Renal cortex interstitium (tissue), 15 donors: ENCODE data around the gene TOMM40L. TPM values are rescaled to one million over a fixed set of nuclear protein-coding genes. Genes with fewer than 3 reads are reported as not detected.
A peak's percentile ranks its signal among the peaks of the same experiment; 100 is the strongest.

Experiments used
- DNase-seq, 11 donors: peaks; one replicate each; pipeline ENCODE4 v3.0.0-alpha.2; 2013; ENCODE audit warnings: low read depth in 9 of 11, low spot score in 4 of 11; ENCODE audit errors: extremely low read depth in 1 of 11
- long read RNA-seq, 16 experiments: transcript quantifications; one replicate each; lab custom pipeline, GENCODE V29; 2026
- polyA plus RNA-seq, 3 donors: library from polyadenylated mRNA; unstranded; fragments of 120-200 nt; gene quantifications; one replicate each; pipeline ENCODE4 v1.2.1, GENCODE V29; 2013; ENCODE audit not compliant: insufficient read length in 3 of 3

TOMM40L gene
- polyA plus RNA-seq = 10 to 100 TPM; 13.5 to 15.4 (median 14.6) TPM
- long read RNA-seq, donor 1, partial matches to known transcripts = 0 of 2 reads
- long read RNA-seq, donor 1, other reads (novel, unspliced or antisense) = 0 of 2 reads
- long read RNA-seq, donor 2, partial matches to known transcripts = 0 of 1 reads
- long read RNA-seq, donor 2, other reads (novel, unspliced or antisense) = 0 of 1 reads
- long read RNA-seq, donor 3, partial matches to known transcripts = 0 of 7 reads
- long read RNA-seq, donor 3, other reads (novel, unspliced or antisense) = 0 of 7 reads
- long read RNA-seq, donor 4, partial matches to known transcripts = 6 of 9 reads
- long read RNA-seq, donor 4, other reads (novel, unspliced or antisense) = 0 of 9 reads
- long read RNA-seq, donor 5 = 0 reads
- long read RNA-seq, donor 6, partial matches to known transcripts = 0 of 4 reads
- long read RNA-seq, donor 6, other reads (novel, unspliced or antisense) = 0 of 4 reads
- long read RNA-seq, donor 7, partial matches to known transcripts = 0 of 4 reads
- long read RNA-seq, donor 7, other reads (novel, unspliced or antisense) = 0 of 4 reads
- long read RNA-seq, donor 8, transcript TOMM40L-202 (10 exons, 2,708 nt) = major isoform, 5 of 6 reads
- long read RNA-seq, donor 8, partial matches to known transcripts = 0 of 6 reads
- long read RNA-seq, donor 8, other reads (novel, unspliced or antisense) = 0 of 6 reads
- long read RNA-seq, donor 9, partial matches to known transcripts = 0 of 1 reads
- long read RNA-seq, donor 9, other reads (novel, unspliced or antisense) = 0 of 1 reads
- long read RNA-seq, donor 10, partial matches to known transcripts = 6 of 11 reads
- long read RNA-seq, donor 10, other reads (novel, unspliced or antisense) = 0 of 11 reads
- long read RNA-seq, donor 11, partial matches to known transcripts = 0 of 5 reads
- long read RNA-seq, donor 11, other reads (novel, unspliced or antisense) = 0 of 5 reads
- long read RNA-seq, donor 12, partial matches to known transcripts = 0 of 3 reads
- long read RNA-seq, donor 12, other reads (novel, unspliced or antisense) = 0 of 3 reads
- long read RNA-seq, donor 13, transcript TOMM40L-202 (10 exons, 2,708 nt) = major isoform, 5 of 8 reads
- long read RNA-seq, donor 13, partial matches to known transcripts = 0 of 8 reads
- long read RNA-seq, donor 13, other reads (novel, unspliced or antisense) = 0 of 8 reads
- long read RNA-seq, donor 14, partial matches to known transcripts = 0 of 3 reads
- long read RNA-seq, donor 14, other reads (novel, unspliced or antisense) = 0 of 3 reads
- long read RNA-seq, donor 15, partial matches to known transcripts = 0 of 1 reads
- long read RNA-seq, donor 15, other reads (novel, unspliced or antisense) = 0 of 1 reads
- long read RNA-seq, donor 16, transcript TOMM40L-201 (9 exons, 2,636 nt) = major isoform, 5 of 19 reads
- long read RNA-seq, donor 16, partial matches to known transcripts = 11 of 19 reads
- long read RNA-seq, donor 16, other reads (novel, unspliced or antisense) = 0 of 19 reads

- peak; percentile 85 to 97 (median 93) for DNase-seq
Measured at GRCh38 chr1:161225534-161226319, at the start of gene TOMM40L. TOMM40L (plus strand) TSS chr1:161226060; CDS start chr1:161226490, 430 bp downstream.

- DNase-seq = no peak
Measured at GRCh38 chr1:161176468-161177111, 49.3 kb upstream of the TOMM40L start.

DNA sequence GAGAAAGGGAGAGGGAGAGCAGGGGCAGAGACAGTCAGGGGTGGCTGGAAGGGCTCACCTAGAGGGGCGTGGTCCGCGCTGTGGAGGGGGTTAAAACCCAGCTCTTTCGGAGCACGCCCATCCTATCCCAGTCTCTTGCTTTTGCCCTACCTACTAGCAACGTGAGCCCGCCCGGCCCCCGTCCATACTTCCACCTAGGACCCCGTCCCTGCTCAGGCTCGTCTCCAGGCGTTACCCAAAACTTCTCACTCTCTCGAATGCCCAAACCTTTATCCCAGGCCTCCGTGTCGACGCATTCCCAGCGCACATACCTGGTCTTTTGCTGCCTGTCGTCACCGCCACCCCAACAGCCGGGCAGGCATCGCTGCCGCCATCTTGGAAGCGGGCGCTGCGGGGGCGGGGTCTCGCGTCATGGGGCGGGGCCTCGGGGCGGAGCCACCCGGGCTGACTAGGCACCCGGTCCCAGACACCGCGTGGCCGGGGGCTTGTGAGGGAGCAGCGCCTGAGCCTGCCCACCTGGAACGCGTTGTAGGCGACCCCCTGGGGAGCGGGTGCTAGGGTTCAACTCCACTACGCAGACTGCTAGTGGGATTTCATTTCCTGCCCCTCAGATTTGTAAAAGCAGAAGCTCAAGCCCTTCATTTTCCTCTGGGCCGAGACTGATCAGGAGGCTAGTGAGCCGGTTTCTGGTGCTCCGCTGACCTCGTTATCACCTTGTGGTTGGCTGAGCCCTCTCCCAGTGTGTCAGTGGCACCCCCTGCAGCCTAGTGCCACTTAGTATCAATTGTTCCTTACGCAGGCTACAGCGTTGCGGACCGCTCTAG lies 48.5 kb upstream of the TOMM40L start, which contains the start of gene B4GALT3:
Gene B4GALT3, minus strand, starts transcription at position 396 of the 824 bp plus-strand sequence. CDS start 1,447 bp downstream, outside the sequence.
- DNase-seq = peak in 7 of 11 donors; percentile 77 to 86 (median 81)

- no peak for DNase-seq
Measured at GRCh38 chr1:161177936-161178244, 48.0 kb upstream of the TOMM40L start.

DNA sequence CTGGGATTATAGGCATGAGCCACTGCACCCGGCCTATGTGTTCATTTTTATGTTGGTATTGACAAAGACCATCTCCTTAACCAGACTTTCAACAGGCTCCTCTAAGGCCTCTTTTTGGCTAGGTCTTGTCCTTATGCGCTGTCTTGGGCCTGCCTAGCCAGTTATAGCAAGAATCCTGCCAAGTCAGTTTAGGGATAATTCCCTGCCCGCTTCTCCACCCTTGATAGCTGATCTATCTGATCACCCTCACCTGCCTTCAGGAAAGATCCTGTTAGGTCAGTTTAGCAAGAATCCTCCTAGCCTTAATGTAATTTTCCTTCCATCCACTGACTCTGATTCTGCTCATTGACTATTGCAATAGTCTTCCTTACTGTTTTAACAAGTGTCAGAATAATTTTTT lies 46.2 kb upstream of the TOMM40L start:
- DNase-seq = no peak

DNA sequence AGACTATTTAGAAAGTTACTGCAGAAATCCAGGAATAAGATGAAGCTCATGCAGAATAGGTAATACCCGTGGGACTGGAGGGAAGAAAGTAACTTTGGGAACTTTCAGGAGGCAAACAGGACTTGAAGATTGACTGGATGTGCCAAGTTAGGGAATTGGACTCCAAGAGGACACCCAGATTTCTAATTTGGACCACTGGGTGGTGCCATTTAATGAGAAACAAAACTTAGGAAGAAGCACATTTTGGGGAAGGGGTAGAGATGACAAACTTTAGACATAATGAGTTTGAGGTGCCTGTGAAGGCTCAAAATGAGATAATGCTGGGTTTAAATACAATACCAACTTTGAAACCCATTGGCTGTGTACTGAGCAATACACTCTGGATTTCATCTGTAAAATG lies 45.2 kb upstream of the TOMM40L start:
- no peak for DNase-seq

DNA sequence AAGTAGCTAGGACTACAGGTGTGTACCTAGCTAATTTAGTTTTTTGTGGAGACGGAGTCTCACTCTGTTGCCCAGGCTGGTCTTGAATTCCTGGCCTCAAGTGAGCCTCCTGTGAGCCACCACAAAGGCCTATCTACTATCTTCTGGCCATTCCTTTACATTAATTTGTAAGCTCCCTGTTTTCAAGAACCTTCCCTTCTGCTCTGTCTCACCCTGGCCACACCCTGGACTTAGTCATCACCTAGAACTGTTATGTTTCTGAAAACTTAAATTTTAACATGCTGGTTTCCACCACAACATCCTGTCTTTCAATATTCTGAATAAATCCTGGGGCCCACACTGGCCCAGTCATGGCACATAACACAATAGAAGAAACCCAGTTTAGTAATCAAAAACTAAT lies 43.6 kb upstream of the TOMM40L start:
- no peak for DNase-seq

GRCh38 chr1:161185282-161185682 lies 40.6 kb upstream of the TOMM40L start:
- peak in 1 of 11 donors; percentile 51 for DNase-seq

DNA sequence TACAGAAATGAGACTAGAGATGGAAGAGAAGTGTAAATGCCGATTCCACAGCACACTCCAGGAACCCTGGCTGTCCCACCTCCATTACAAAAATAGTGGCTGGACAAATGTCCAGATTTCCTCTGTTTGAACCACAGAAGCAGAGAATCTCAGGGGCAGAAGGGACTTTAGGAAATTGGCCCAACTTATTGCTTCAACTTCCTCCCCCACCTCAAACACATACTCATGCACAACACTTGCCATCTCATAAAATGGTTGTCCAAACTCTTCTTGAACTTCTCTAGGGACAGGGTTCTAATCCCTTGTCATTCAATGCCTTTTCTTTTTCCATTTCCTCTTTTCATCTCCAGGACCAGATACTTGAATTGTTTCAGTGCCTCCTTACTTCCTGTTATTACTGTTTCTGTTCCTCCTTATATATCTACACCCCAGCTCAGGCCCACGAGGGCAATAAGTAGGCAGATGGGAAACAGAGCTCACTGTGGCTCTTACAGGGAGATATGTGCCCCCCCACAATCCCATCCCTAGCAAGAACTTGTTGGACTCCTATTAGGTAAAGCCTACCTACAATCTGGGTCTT lies 40.0 kb upstream of the TOMM40L start:
- DNase-seq = no peak

DNA sequence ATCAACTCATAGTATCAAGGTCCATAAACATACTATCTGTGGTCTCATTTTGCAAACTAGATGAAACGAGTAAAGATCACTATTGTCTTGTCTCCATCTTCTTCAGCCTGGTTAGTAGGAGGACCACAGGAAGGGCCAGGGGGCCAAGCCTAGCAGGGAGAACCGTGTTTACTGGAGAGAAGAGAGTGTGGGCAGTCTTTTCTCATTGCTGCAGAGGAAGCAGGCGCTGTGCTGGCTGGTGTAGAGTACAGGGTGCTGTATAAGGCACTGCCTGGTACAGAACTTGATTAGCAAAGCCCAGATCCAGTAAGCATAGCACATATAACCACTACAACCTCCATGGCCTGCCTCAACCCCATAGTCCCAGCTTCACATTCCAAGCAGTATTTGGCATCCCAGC lies 38.5 kb upstream of the TOMM40L start:
- DNase-seq = no peak

GRCh38 chr1:161188381-161188780 lies 37.5 kb upstream of the TOMM40L start:
- no peak for DNase-seq

- DNase-seq = no peak
Measured at GRCh38 chr1:161189036-161189435, 36.8 kb upstream of the TOMM40L start.

DNA sequence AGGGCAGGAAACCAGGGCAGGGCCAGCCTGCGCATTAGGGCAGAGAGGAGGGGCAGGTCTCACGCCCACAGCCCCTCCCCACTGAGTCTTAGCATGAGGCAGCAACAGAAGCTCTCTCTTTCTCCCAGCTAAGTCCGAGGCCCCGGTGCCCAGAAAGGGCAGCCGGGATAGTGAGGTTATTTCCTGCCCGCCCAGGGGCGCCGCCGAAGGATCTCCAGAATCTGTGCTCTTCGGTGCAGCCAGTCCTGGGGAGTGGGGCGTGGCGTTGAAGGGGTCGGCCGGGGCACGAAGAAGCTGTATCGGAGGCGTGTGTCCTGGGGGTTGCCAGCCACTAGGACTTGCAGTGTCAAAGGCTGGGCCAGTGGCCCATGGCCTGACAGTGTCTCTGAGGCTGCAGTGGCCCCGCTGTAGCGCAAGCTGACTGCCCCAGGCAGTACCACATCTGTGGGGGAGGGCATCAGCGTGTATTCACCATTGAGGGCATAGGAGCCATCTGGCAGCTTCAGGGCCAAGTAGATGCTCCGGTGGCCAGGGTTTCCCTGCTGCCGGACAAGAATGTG lies 34.8 kb upstream of the TOMM40L start:
- DNase-seq = no peak

GRCh38 chr1:161191971-161192370 lies 33.9 kb upstream of the TOMM40L start:
- no peak for DNase-seq

- peak in 1 of 11 donors; percentile 46 for DNase-seq
Measured at GRCh38 chr1:161192476-161193465, 33.1 kb upstream of the TOMM40L start.
